HG03175 (cell line): ENCODE measurements around the gene ZHX3.
A peak's percentile ranks its signal among the peaks of the same experiment; 100 is the strongest.
"Not testable (repeated sequence)": the region's sequence is repeated elsewhere in the genome, so short reads cannot be mapped to it uniquely, and the experiment has no call there.

ENCODE experiments used
- ATAC-seq: cut with Tn5 transposase; IDR thresholded peaks from one replicate; pipeline ENCODE4 v1.9.1; 2021; ENCODE audit warnings: mild to moderate bottlenecking, moderate library complexity; ENCODE audit not compliant: unreplicated experiment

ZHX3 gene

GRCh38 chr20:41334443-41335421 is 17.2 kb upstream of the ZHX3 start:
- ATAC-seq, result no peak

DNA sequence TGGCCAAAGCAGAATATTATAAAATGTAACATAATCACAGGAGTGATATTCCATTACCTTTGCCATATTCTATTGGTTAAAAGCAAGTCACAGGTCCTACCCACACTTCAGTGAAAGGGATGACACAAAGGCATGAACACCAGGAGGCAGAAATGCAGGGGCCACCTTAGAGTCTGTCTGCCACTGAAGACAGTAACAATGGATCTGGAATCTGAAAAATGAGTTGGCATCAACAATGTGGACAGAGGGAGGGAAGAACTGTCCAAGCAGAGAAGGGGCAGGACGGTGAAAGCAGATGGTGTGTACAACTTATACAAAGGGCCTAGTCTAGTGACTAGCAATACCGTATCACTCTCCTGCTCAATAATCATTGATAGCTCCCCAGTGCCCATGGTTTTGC is 16.5 kb upstream of the ZHX3 start:
- no peak for ATAC-seq

DNA sequence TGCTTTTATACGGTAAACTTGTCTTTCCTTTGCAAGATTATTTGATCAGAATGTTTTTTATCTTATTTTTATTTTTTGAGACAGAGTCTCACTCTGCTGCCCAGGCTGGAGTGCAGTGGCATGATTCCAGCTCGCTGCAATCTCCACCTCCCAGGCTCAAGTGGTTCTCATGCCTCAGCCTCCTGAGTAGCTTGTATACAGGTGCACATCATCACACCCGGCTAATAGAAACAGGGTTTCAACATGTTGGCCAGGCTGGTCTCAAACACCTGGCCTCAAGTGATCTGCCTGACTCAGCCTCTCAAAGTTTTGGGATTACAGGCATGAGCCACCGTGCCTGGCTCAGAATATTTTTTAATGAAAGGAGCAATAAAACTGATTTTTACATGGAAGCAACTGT is 14.2 kb upstream of the ZHX3 start:
- no peak for ATAC-seq

DNA sequence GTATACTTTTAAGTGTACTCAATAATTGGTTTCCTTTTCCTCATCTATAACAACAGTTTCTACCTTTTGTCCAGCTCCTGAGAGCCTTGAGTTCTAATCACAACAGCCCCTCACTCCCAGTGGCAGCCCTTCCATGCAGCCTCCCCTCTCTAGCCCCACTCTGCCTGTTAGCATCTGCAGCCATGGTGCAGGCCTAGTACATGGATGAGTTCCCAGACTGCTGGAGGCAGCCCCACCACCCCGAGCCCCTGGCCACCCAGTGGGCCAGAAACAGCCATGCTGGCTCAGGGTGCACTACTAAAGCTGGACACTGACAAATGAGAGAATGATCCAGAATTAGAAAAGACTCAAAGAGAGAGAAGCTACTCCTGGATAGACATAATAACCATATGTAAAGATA is 13.4 kb upstream of the ZHX3 start:
- no peak for ATAC-seq

- no peak for ATAC-seq
Observed at GRCh38 chr20:41330343-41330720, 12.8 kb upstream of the ZHX3 start.

DNA sequence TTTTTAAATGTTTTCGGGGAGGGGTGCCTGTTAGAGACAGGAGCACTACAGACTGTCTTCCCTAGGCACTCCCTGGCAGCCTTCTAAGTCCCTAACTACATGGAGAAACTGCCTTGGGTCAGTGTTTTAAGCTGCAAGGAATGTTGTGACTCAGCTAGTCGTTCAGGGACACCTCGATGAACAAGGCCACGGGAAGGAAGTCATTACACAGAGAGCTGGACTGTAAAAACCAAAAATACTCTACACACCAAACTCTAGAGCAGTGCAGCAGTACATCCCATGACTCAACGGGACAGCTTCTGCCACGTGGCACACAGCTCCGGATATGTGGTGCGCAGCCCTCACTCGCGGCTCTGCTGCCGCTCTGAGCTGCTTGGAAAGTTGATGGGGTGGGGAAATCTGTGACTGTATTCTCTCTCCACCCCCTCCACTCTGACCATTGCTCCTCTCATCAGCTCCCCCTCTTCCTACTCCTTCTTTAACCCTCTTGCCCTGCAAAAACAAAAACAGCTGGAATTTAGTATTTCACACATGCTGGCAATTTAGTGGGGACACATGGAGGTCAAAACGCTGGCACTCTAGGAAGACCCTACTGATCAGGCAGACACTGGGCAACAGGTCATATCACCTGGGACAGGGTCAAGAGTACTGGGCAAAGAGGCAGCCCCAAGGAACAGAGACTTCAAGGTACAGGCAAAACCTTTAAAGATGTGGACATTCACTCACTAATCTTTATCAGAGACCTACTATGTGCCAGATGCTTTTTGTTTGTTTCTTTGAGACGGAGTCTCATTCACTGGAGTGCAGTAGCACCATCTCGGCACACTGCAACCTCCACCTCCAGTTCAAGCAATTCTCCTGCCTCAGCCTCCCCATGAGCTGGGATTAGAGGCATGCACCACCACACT is 12.2 kb upstream of the ZHX3 start:
- ATAC-seq, result peak; percentile 80

GRCh38 chr20:41327178-41327577 is 9.6 kb upstream of the ZHX3 start:
- ATAC-seq, result no peak

- ATAC-seq, result no peak
Observed at GRCh38 chr20:41320976-41321375, 3.4 kb upstream of the ZHX3 start.

GRCh38 chr20:41320441-41320840 is 2.9 kb upstream of the ZHX3 start:
- no peak for ATAC-seq

- ATAC-seq, result no peak
Observed at GRCh38 chr20:41318271-41318649, 729 bp upstream of the ZHX3 start.

- ATAC-seq, result peak; percentile 59
Observed at GRCh38 chr20:41316602-41317545, 657 bp downstream of the ZHX3 start.

- no peak for ATAC-seq
Observed at GRCh38 chr20:41316051-41316450, 1.5 kb downstream of the ZHX3 start.

DNA sequence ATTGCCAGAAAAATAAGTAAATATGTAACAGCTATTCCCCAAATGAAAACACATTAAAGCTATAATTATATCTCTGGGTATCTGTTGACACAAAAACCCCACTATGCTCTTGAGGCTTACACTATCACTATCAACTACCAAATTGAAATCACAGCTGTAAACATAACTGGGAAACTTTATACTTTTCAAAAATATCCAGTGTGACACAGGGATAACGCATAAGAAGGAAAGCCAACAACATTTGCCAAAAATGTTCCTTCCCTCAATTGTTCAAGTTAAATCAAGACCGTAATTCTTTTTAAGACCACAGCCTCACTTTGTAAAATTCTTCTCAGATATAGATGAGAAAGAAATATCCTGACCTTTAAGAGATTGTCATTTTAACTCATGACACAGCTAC is 3.1 kb downstream of the ZHX3 start:
- no peak for ATAC-seq

- ATAC-seq, result not testable (repeated sequence)
Observed at GRCh38 chr20:41312009-41312408, 5.5 kb downstream of the ZHX3 start.

GRCh38 chr20:41309817-41310216 is 7.7 kb downstream of the ZHX3 start:
- ATAC-seq, result no peak

- no peak for ATAC-seq
Observed at GRCh38 chr20:41308726-41309413, 8.7 kb downstream of the ZHX3 start.

GRCh38 chr20:41308290-41308711 is 9.2 kb downstream of the ZHX3 start:
- no peak for ATAC-seq

GRCh38 chr20:41307021-41307420 is 10.5 kb downstream of the ZHX3 start:
- ATAC-seq, result no peak

- ATAC-seq, result peak; percentile 93
Observed at GRCh38 chr20:41306061-41306727, 11.3 kb downstream of the ZHX3 start.
